Calu3 (cell line): ENCODE data around the gene ACSL3. TPM values are rescaled to one million over a fixed set of nuclear protein-coding genes. Genes with fewer than 3 reads are reported as not detected.

Experiments used
- BruUV-seq: library from RNA; stranded (reverse); fragments of 400-500 nt; replicated peaks from 2 replicates; lab custom pipeline; 2021; lab: Mats Ljungman, UMichigan
- CTCF ChIA-PET: fragments of 300-600 bp; sonication (Branson Sonifier 250); formaldehyde crosslinking; loops from one replicate; lab custom pipeline; 2022; ENCODE audit warnings: antibody characterized with exemption; lab: Charles Lee
- DNase-seq: peaks from one replicate; pipeline ENCODE4 v3.0.0; 2022
- H3K27ac Mint-ChIP-seq: one replicate; pipeline ENCODE4 v1.8.0; 2022; ENCODE audit warnings: mixed read lengths; ENCODE audit not compliant: unreplicated experiment
- H3K27me3 Mint-ChIP-seq: one replicate; pipeline ENCODE4 v1.8.0; 2022; ENCODE audit warnings: mixed read lengths; ENCODE audit not compliant: unreplicated experiment
- H3K36me3 Mint-ChIP-seq: one replicate; pipeline ENCODE4 v1.8.0; 2022; ENCODE audit warnings: mild to moderate bottlenecking, moderate library complexity, mixed read lengths; ENCODE audit not compliant: insufficient read depth, unreplicated experiment
- H3K4me1 Mint-ChIP-seq: one replicate; pipeline ENCODE4 v1.8.0; 2022; ENCODE audit warnings: mild to moderate bottlenecking, low read depth, mixed read lengths; ENCODE audit not compliant: unreplicated experiment
- H3K4me3 Mint-ChIP-seq: one replicate; pipeline ENCODE4 v1.8.0; 2022; ENCODE audit warnings: mild to moderate bottlenecking, low read depth, moderate library complexity, mixed read lengths; ENCODE audit not compliant: unreplicated experiment
- H3K9me3 Mint-ChIP-seq: one replicate; pipeline ENCODE4 v1.8.0; 2022; ENCODE audit warnings: low read depth, mixed read lengths; ENCODE audit not compliant: unreplicated experiment
- CTCF ChIP-seq: fragments of 200-600 bp; IDR thresholded peaks from one replicate; pipeline ENCODE4 v1.8.0; 2022; ENCODE audit warnings: antibody characterized with exemption; ENCODE audit not compliant: unreplicated experiment
- intact Hi-C: fragments of 100-400 bp; cut with micrococcal nuclease; formaldehyde crosslinking; loops from one replicate; pipeline ENCODE4 v1.10.0; 2022; ENCODE audit not compliant: unreplicated experiment
- total RNA-seq: library from RNA; stranded (reverse); gene quantifications from 2 replicates; pipeline ENCODE4 v1.2.3, GENCODE V29; 2022

Gene ACSL3
- total RNA-seq, 1 experiment from 2014 or later, result 167 TPM

DNA sequence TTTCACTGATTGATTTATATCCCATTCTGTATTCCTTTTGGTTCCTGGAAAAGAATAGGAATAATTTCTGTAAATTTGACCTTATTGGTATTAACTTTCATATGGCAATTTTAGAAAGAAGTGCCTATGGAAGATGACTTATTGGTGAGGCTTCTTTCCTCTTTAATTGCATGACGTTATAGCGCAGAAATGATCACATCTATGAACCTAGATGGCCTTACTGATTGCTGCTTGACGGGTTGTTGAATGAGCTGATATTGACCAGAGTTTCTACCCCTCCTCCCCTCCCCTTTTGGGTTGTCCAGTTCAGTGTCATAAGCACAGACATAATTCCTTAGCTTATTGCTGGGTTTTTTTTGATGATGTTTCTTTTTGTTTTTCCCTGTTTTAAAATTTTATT lies 14.6 kb downstream of the ACSL3 start:
- Mint-ChIP-seq H3K9me3 (no peaks in the 10 kb centered on the region), H3K4me1 (peaks cover 43% of the 10 kb centered on the region), H3K27ac (no peak overlapping the region), H3K4me3 (no peak overlapping the region), H3K27me3 (no peaks in the 10 kb centered on the region), H3K36me3 (no peaks in the 10 kb centered on the region)
- DNase-seq, result no peak
- BruUV-seq, result no TSS peak
- TF ChIP-seq CTCF, result no peak
- CTCF ChIA-PET, result interaction anchor here (0.5 kb wide), 1 partner anchor 28 kb away, joined by 4 read pairs; no protein-coding TSS in a partner anchor
- intact Hi-C loops, result no loop called here

DNA sequence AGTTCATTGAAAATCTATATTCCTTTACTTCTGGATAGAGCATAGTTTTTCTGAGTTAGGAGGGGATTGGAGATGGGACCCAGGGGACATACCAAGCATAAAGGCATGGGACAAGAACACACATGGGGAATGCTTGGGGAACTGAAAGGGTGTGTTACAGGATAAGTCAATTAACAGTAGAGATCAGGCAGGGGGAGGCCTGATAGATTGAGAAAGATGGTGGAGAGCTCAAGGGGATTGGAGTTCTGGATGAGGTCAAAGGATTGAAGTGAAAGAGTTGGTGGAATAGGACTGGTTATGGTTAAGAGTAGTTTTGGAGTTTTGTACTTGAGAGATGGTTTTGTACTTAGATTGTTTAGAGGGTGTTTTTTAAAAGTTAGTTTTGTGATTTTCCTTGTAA lies 16.1 kb downstream of the ACSL3 start:
- H3K4me3 Mint-ChIP-seq, result no peak overlapping the region
- intact Hi-C loops, result no loop called here
- H3K27ac Mint-ChIP-seq, result peak overlapping the region; percentile 5
- DNase-seq, result no peak
- CTCF ChIA-PET, result no interaction called here
- no peaks in the 10 kb centered on the region for H3K9me3 Mint-ChIP-seq
- BruUV-seq, result no TSS peak
- no peaks in the 10 kb centered on the region for H3K36me3 Mint-ChIP-seq
- H3K27me3 Mint-ChIP-seq, result no peaks in the 10 kb centered on the region
- no peak for TF ChIP-seq CTCF
- H3K4me1 Mint-ChIP-seq, result peaks cover 43% of the 10 kb centered on the region

DNA sequence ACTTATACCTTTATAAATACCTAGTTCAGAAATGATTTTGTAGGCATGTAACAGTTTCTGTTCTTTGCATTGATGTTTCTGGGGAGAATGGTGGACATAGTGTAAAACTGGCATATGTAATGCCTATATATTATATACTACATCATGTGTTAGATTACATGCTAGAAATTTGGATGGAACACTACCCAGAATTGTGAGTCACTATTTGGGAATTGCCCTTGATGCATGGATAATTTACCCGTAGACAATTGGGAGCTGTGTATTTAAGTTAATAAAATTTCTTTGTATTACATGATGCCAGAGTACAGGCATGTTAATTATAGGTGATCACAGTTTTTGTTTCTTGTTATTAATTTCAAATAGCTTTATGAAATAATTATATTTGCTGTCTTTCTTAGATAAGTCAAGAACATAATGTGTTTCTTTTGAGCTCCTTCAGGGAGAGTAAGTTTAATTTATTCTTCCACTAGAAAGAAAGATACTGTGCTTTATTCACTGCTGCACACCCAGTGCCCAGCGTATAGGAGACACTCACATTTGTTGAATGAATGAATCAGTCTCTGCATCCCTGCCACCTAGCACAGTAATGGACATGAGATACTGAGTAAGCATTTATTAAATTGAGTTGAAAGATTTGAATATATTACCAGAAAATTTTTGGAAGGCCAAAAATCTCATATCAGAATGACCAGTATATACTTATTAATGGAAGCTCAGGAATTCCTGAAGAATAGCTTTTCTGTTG lies 16.9 kb downstream of the ACSL3 start:
- CTCF ChIA-PET, result interaction anchor here (0.6 to 0.9 kb wide), 3 partner anchors 29 to 1858 kb away, joined by 3 to 5 read pairs (median 4); no protein-coding TSS in a partner anchor
- H3K27me3 Mint-ChIP-seq, result no peaks in the 10 kb centered on the region
- no peak for DNase-seq
- peaks cover 39% of the 10 kb centered on the region for H3K4me1 Mint-ChIP-seq
- intact Hi-C loops, result loop anchor here (2.0 kb wide), 1 partner anchor 25 kb away; no protein-coding TSS in a partner anchor
- H3K9me3 Mint-ChIP-seq, result no peaks in the 10 kb centered on the region
- no TSS peak for BruUV-seq
- TF ChIP-seq CTCF, result no peak
- H3K36me3 Mint-ChIP-seq, result no peaks in the 10 kb centered on the region
- no peak overlapping the region for H3K4me3 Mint-ChIP-seq
- H3K27ac Mint-ChIP-seq, result no peak overlapping the region

GRCh38 chr2:222878301-222878876 lies 17.6 kb downstream of the ACSL3 start:
- intact Hi-C loops, result loop anchor here (2.0 kb wide), 1 partner anchor 24 kb away; no protein-coding TSS in a partner anchor
- Mint-ChIP-seq H3K4me3 (peak overlapping the region; percentile 9), H3K27ac (peak overlapping the region; percentile 7), H3K9me3 (no peaks in the 10 kb centered on the region), H3K27me3 (no peaks in the 10 kb centered on the region), H3K4me1 (peaks cover 37% of the 10 kb centered on the region), H3K36me3 (no peaks in the 10 kb centered on the region)
- DNase-seq, result no peak
- TF ChIP-seq CTCF, result no peak
- CTCF ChIA-PET, result interaction anchor here (0.6 to 0.9 kb wide), 3 partner anchors 30 to 1859 kb away, joined by 3 to 5 read pairs (median 4); no protein-coding TSS in a partner anchor
- BruUV-seq, result no TSS peak
